ENCODE results near the gene AHCYL1. TPM values are rescaled to one million over a fixed set of nuclear protein-coding genes. Genes with fewer than 3 reads are reported as not detected.

The AHCYL1 gene
- total RNA-seq, 1 donor from 2014 or later = 59.6 TPM

GRCh38 chr1:109991400-109991925 is 6.9 kb downstream of the AHCYL1 start:
- Mint-ChIP-seq H3K9me3 (ENCODE audit: low read depth) (no peaks in the 10 kb centered on the region), H3K4me3 (ENCODE audit: unreplicated experiment) (no peak overlapping the region), H3K27me3 (ENCODE audit: low read depth) (no peaks in the 10 kb centered on the region), H3K36me3 (ENCODE audit: low read depth) (peaks cover 6% of the 10 kb centered on the region), H3K27ac (ENCODE audit: unreplicated experiment) (no peak overlapping the region), H3K4me1 (ENCODE audit: low read depth) (peaks cover 52% of the 10 kb centered on the region)
- no peak for TF ChIP-seq CTCF (IDR thresholded peaks at IDR 0.05)
- DNase-seq (ENCODE audit: low spot score) = no peak

GRCh38 chr1:109993885-109994284 is 9.3 kb downstream of the AHCYL1 start:
- H3K4me3 Mint-ChIP-seq (ENCODE audit: unreplicated experiment) = no peak overlapping the region
- no peaks in the 10 kb centered on the region for H3K27me3 Mint-ChIP-seq (ENCODE audit: low read depth)
- no peak for DNase-seq (ENCODE audit: low spot score)
- peaks cover 44% of the 10 kb centered on the region for H3K4me1 Mint-ChIP-seq (ENCODE audit: low read depth)
- no peak for TF ChIP-seq CTCF (IDR thresholded peaks at IDR 0.05)
- H3K36me3 Mint-ChIP-seq (ENCODE audit: low read depth) = peaks cover 4% of the 10 kb centered on the region
- H3K27ac Mint-ChIP-seq (ENCODE audit: unreplicated experiment) = no peak overlapping the region
- H3K9me3 Mint-ChIP-seq (ENCODE audit: low read depth) = no peaks in the 10 kb centered on the region

- Mint-ChIP-seq H3K36me3 (ENCODE audit: low read depth) (peaks cover 4% of the 10 kb centered on the region), H3K27ac (ENCODE audit: unreplicated experiment) (no peak overlapping the region), H3K4me1 (ENCODE audit: low read depth) (peaks cover 40% of the 10 kb centered on the region), H3K4me3 (ENCODE audit: unreplicated experiment) (no peak overlapping the region), H3K27me3 (ENCODE audit: low read depth) (no peaks in the 10 kb centered on the region), H3K9me3 (ENCODE audit: low read depth) (no peaks in the 10 kb centered on the region)
- no peak for DNase-seq (ENCODE audit: low spot score)
- TF ChIP-seq CTCF (IDR thresholded peaks at IDR 0.05) = no peak
These were observed 10.1 kb downstream of the AHCYL1 start for GRCh38 chr1:109994654-109995053.

- no peak overlapping the region for H3K4me3 Mint-ChIP-seq (ENCODE audit: unreplicated experiment)
- H3K9me3 Mint-ChIP-seq (ENCODE audit: low read depth) = no peaks in the 10 kb centered on the region
- no peak overlapping the region for H3K27ac Mint-ChIP-seq (ENCODE audit: unreplicated experiment)
- TF ChIP-seq CTCF (IDR thresholded peaks at IDR 0.05) = no peak
- H3K4me1 Mint-ChIP-seq (ENCODE audit: low read depth) = peaks cover 37% of the 10 kb centered on the region
- H3K36me3 Mint-ChIP-seq (ENCODE audit: low read depth) = peaks cover 4% of the 10 kb centered on the region
- no peaks in the 10 kb centered on the region for H3K27me3 Mint-ChIP-seq (ENCODE audit: low read depth)
- no peak for DNase-seq (ENCODE audit: low spot score)
These were observed 11.0 kb downstream of the AHCYL1 start for GRCh38 chr1:109995536-109995935.

GRCh38 chr1:109996476-109996875 is 11.9 kb downstream of the AHCYL1 start:
- Mint-ChIP-seq H3K27ac (ENCODE audit: unreplicated experiment) (no peak overlapping the region), H3K4me3 (ENCODE audit: unreplicated experiment) (no peak overlapping the region), H3K27me3 (ENCODE audit: low read depth) (no peaks in the 10 kb centered on the region), H3K9me3 (ENCODE audit: low read depth) (no peaks in the 10 kb centered on the region), H3K4me1 (ENCODE audit: low read depth) (peaks cover 28% of the 10 kb centered on the region), H3K36me3 (ENCODE audit: low read depth) (peaks cover 3% of the 10 kb centered on the region)
- no peak for TF ChIP-seq CTCF (IDR thresholded peaks at IDR 0.05)
- no peak for DNase-seq (ENCODE audit: low spot score)

Data from chondrocyte (in vitro differentiated cells).